MCF 10A (cell line): Measurements from ENCODE around the gene ZFP36. TPM values are rescaled to one million over a fixed set of nuclear protein-coding genes. Genes with fewer than 3 reads are reported as not detected.

Experiments used
- BruUV-seq: library from RNA; stranded (reverse); fragments of 400-500 nt; replicated peaks from 2 replicates; lab custom pipeline; 2021; lab: Mats Ljungman, UMichigan
- CTCF ChIA-PET: fragments of 300-600 bp; sonication (Branson Sonifier 250); formaldehyde crosslinking; extraction: SDS; loops from one replicate; lab custom pipeline; 2021; ENCODE audit warnings: antibody characterized with exemption, inconsistent platforms; lab: Yijun Ruan, JAX
- POLR2A ChIA-PET: fragments of 300-600, 350-650 bp; sonication (Branson Sonifier 250); formaldehyde crosslinking; extraction: SDS; loops from one replicate; lab custom pipeline; 2020; ENCODE audit warnings: antibody characterized with exemption, inconsistent platforms; lab: Yijun Ruan, JAX
- DNase-seq: peaks from one replicate; pipeline ENCODE4 v3.0.0-alpha.2; 2018; ENCODE audit not compliant: unreplicated experiment
- H3K27ac Mint-ChIP-seq: one replicate; pipeline ENCODE4 v1.8.0; 2022; ENCODE audit warnings: mild to moderate bottlenecking, low read depth, mixed read lengths; ENCODE audit not compliant: unreplicated experiment
- H3K27me3 Mint-ChIP-seq: one replicate; pipeline ENCODE4 v1.8.0; 2022; ENCODE audit warnings: mixed read lengths; ENCODE audit not compliant: insufficient read depth, unreplicated experiment
- H3K36me3 Mint-ChIP-seq: one replicate; pipeline ENCODE4 v1.8.0; 2022; ENCODE audit warnings: mild to moderate bottlenecking, moderate library complexity, mixed read lengths; ENCODE audit not compliant: insufficient read depth, unreplicated experiment
- H3K4me1 Mint-ChIP-seq: one replicate; pipeline ENCODE4 v1.8.0; 2022; ENCODE audit warnings: mixed read lengths; ENCODE audit not compliant: insufficient read depth, unreplicated experiment
- H3K4me3 Mint-ChIP-seq: one replicate; pipeline ENCODE4 v1.8.0; 2022; ENCODE audit warnings: mild to moderate bottlenecking, moderate library complexity, mixed read lengths; ENCODE audit not compliant: unreplicated experiment
- H3K9me3 Mint-ChIP-seq: one replicate; pipeline ENCODE4 v1.8.0; 2022; ENCODE audit warnings: mixed read lengths; ENCODE audit not compliant: unreplicated experiment
- intact Hi-C: fragments of 100-400 bp; cut with micrococcal nuclease; formaldehyde crosslinking; loops from 2 replicates; pipeline ENCODE4 v1.14.1; 2022
- total RNA-seq: library from RNA; stranded (reverse); gene quantifications from 2 replicates; pipeline ENCODE4 v1.2.3, GENCODE V29; 2022
- TF ChIP-seq, protein P1 (sequence below): fragments of 200-600 bp; IDR thresholded peaks from one replicate; pipeline ENCODE4 v1.8.0; 2022; ENCODE audit warnings: antibody characterized with exemption, mild to moderate bottlenecking; ENCODE audit not compliant: unreplicated experiment

Gene ZFP36
- total RNA-seq, 1 experiment from 2014 or later = 98.4 TPM

DNA sequence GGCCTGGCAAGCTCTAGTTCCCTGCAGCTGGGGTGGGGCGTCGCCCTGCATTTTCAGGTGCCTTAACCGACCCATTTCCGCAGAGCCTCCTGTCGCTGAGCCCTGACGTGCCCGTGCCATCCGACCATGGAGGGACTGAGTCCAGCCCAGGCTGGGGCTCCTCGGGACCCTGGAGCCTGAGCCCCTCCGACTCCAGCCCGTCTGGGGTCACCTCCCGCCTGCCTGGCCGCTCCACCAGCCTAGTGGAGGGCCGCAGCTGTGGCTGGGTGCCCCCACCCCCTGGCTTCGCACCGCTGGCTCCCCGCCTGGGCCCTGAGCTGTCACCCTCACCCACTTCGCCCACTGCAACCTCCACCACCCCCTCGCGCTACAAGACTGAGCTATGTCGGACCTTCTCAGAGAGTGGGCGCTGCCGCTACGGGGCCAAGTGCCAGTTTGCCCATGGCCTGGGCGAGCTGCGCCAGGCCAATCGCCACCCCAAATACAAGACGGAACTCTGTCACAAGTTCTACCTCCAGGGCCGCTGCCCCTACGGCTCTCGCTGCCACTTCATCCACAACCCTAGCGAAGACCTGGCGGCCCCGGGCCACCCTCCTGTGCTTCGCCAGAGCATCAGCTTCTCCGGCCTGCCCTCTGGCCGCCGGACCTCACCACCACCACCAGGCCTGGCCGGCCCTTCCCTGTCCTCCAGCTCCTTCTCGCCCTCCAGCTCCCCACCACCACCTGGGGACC lies 1.2 kb downstream of the ZFP36 start:
- ChIA-PET POLR2A (interaction anchor here (0.6 to 4.3 kb wide), 8 partner anchors 11 to 1977 kb away, joined by 3 to 121 read pairs (median 12); partner anchors contain the start of genes MED29, PAF1, RPS16 and SUPT5H), CTCF (interaction anchor here (0.7 to 1.9 kb wide), 5 partner anchors 10 to 125 kb away, joined by 3 to 12 read pairs (median 4); partner anchors contain the start of gene EID2B)
- Mint-ChIP-seq H3K4me3 (peak overlapping the region; percentile 94), H3K27ac (peak overlapping the region; percentile 92), H3K27me3 (no peaks in the 10 kb centered on the region), H3K36me3 (peaks cover 66% of the 10 kb centered on the region), H3K4me1 (peaks cover 27% of the 10 kb centered on the region), H3K9me3 (no peaks in the 10 kb centered on the region)
- no TSS peak for BruUV-seq
- TF ChIP-seq, protein P1, sequence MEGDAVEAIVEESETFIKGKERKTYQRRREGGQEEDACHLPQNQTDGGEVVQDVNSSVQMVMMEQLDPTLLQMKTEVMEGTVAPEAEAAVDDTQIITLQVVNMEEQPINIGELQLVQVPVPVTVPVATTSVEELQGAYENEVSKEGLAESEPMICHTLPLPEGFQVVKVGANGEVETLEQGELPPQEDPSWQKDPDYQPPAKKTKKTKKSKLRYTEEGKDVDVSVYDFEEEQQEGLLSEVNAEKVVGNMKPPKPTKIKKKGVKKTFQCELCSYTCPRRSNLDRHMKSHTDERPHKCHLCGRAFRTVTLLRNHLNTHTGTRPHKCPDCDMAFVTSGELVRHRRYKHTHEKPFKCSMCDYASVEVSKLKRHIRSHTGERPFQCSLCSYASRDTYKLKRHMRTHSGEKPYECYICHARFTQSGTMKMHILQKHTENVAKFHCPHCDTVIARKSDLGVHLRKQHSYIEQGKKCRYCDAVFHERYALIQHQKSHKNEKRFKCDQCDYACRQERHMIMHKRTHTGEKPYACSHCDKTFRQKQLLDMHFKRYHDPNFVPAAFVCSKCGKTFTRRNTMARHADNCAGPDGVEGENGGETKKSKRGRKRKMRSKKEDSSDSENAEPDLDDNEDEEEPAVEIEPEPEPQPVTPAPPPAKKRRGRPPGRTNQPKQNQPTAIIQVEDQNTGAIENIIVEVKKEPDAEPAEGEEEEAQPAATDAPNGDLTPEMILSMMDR = no peak
- intact Hi-C loops = no loop called here
- DNase-seq = no peak

DNA sequence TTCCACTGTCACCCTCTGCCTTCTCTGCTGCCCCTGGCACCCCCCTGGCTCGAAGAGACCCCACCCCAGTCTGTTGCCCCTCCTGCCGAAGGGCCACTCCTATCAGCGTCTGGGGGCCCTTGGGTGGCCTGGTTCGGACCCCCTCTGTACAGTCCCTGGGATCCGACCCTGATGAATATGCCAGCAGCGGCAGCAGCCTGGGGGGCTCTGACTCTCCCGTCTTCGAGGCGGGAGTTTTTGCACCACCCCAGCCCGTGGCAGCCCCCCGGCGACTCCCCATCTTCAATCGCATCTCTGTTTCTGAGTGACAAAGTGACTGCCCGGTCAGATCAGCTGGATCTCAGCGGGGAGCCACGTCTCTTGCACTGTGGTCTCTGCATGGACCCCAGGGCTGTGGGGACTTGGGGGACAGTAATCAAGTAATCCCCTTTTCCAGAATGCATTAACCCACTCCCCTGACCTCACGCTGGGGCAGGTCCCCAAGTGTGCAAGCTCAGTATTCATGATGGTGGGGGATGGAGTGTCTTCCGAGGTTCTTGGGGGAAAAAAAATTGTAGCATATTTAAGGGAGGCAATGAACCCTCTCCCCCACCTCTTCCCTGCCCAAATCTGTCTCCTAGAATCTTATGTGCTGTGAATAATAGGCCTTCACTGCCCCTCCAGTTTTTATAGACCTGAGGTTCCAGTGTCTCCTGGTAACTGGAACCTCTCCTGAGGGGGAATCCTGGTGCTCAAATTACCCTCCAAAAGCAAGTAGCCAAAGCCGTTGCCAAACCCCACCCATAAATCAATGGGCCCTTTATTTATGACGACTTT lies 2.0 kb downstream of the ZFP36 start:
- peak; percentile 77 for DNase-seq
- Mint-ChIP-seq H3K9me3 (no peaks in the 10 kb centered on the region), H3K36me3 (peaks cover 66% of the 10 kb centered on the region), H3K4me3 (peak overlapping the region; percentile 94), H3K27me3 (no peaks in the 10 kb centered on the region), H3K27ac (peak overlapping the region; percentile 92), H3K4me1 (peaks cover 26% of the 10 kb centered on the region)
- CTCF ChIA-PET = interaction anchor here (0.6 to 1.9 kb wide), 5 partner anchors 10 to 124 kb away, joined by 3 to 12 read pairs (median 3); partner anchors contain the start of gene EID2B
- TF ChIP-seq, protein P1 = no peak
- BruUV-seq = no TSS peak
- intact Hi-C loops = no loop called here
- POLR2A ChIA-PET = interaction anchor here (0.5 to 4.3 kb wide), 10 partner anchors 8 to 1976 kb away, joined by 3 to 121 read pairs (median 6); partner anchors contain the start of genes MED29, PAF1, RPS16 and SAMD4B

DNA sequence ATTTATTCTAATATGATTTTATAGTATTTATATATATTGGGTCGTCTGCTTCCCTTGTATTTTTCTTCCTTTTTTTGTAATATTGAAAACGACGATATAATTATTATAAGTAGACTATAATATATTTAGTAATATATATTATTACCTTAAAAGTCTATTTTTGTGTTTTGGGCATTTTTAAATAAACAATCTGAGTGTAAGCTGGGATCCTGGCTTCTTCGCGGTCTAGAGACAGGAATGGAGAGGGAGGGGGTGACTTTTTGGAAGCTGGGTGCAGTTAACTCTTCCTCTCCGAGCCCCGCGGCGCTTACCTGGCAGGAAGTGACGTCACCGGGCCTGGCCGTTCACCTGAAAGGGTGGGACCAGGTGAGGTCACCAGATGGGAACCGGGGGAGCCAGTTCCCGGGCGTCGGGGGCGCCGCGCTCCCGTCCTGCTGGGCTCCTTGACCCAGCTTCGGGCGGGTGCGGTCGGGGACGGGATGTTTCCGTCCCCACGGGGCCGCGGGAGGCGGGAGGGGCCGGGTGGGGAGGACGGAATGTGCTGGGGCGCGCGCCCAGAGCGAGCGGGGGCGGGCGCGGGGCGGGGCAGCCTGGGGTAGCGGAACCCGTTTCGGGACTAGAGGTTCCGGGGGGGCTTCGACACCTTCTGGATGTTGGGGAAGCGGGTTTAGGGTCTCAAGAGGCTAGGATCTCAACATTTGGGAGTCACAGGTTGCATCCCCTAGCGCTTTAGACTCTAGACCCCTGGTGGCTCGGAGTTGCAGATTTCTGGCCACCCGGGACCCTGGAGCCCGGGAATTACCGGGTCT lies 2.8 kb downstream of the ZFP36 start:
- Mint-ChIP-seq H3K27ac (peak overlapping the region; percentile 92), H3K36me3 (peaks cover 66% of the 10 kb centered on the region), H3K4me3 (peak overlapping the region; percentile 94), H3K9me3 (no peaks in the 10 kb centered on the region), H3K27me3 (no peaks in the 10 kb centered on the region), H3K4me1 (peaks cover 33% of the 10 kb centered on the region)
- peak; percentile 94 for DNase-seq
- BruUV-seq = TSS peak; percentile 96
- intact Hi-C loops = no loop called here
- ChIA-PET POLR2A (interaction anchor here (0.5 to 4.3 kb wide), 10 partner anchors 9 to 1227 kb away, joined by 3 to 121 read pairs (median 6); partner anchors contain the start of genes MED29, PAF1, RPS16 and SAMD4B), CTCF (interaction anchor here (0.6 to 0.9 kb wide), 2 partner anchors 11 to 108 kb away, joined by 3 to 5 read pairs; no protein-coding TSS in a partner anchor)
- TF ChIP-seq, protein P1 = no peak
